WI38 (cell line): ENCODE data around the gene CCDC137.

ENCODE experiments used
- H3K4me3 ChIP-seq: 2 replicates; pipeline ENCODE4 v1.5.1; 2011; ENCODE audit warnings: low read depth, mild to moderate bottlenecking, control low read depth, low read length
- TF ChIP-seq, protein P1 (sequence below): IDR thresholded peaks from 2 replicates; pipeline ENCODE4 v1.5.1; 2012; ENCODE audit warnings: low read depth, mild to moderate bottlenecking, control low read depth, low read length

Gene CCDC137

GRCh38 chr17:81660441-81660840, 6.1 kb upstream of the CCDC137 start:
- no peak overlapping the region for H3K4me3 ChIP-seq
- TF ChIP-seq, protein P1, sequence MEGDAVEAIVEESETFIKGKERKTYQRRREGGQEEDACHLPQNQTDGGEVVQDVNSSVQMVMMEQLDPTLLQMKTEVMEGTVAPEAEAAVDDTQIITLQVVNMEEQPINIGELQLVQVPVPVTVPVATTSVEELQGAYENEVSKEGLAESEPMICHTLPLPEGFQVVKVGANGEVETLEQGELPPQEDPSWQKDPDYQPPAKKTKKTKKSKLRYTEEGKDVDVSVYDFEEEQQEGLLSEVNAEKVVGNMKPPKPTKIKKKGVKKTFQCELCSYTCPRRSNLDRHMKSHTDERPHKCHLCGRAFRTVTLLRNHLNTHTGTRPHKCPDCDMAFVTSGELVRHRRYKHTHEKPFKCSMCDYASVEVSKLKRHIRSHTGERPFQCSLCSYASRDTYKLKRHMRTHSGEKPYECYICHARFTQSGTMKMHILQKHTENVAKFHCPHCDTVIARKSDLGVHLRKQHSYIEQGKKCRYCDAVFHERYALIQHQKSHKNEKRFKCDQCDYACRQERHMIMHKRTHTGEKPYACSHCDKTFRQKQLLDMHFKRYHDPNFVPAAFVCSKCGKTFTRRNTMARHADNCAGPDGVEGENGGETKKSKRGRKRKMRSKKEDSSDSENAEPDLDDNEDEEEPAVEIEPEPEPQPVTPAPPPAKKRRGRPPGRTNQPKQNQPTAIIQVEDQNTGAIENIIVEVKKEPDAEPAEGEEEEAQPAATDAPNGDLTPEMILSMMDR = no peak

DNA sequence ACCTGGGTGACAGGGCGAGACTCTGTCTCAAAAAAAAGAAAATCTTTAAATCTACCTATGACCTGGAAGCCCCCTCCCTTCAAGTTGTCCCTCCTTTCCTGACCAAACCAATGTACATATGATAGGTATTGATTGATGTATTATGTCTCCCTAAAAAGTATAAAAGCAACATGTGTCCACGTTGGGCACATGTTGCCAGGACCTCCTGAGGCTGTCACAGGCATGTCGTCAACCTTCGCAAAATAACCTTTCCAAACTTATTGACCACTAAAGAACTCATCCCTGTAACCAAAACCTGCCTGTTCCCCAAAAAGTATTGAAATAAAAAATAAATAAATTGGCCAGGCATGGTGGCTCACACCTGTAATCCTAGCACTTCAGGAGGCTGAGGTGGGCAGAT, 4.5 kb upstream of the CCDC137 start:
- no peak overlapping the region for H3K4me3 ChIP-seq
- TF ChIP-seq, protein P1 = no peak

GRCh38 chr17:81664051-81664470, 2.5 kb upstream of the CCDC137 start:
- TF ChIP-seq, protein P1 = no peak
- no peak overlapping the region for H3K4me3 ChIP-seq

GRCh38 chr17:81665205-81666091, 1.1 kb upstream of the CCDC137 start:
- peak overlapping the region; percentile 80 for H3K4me3 ChIP-seq
- TF ChIP-seq, protein P1 = no peak

- TF ChIP-seq, protein P1 = no peak
- H3K4me3 ChIP-seq = peak overlapping the region; percentile 80
Measured at GRCh38 chr17:81666092-81666341, 520 bp upstream of the CCDC137 start.

GRCh38 chr17:81667754-81668153, 1.2 kb downstream of the CCDC137 start:
- H3K4me3 ChIP-seq = no peak overlapping the region

GRCh38 chr17:81672504-81672903, 6.0 kb downstream of the CCDC137 start:
- no peak overlapping the region for H3K4me3 ChIP-seq
- TF ChIP-seq, protein P1 = no peak

More at GRCh38 chr17:81667754-81668153, 1.2 kb downstream of the CCDC137 start:
- TF ChIP-seq, protein P1 = no peak
